ENCODE measurements around the gene HPS4. TPM values are rescaled to one million over a fixed set of nuclear protein-coding genes. Genes with fewer than 3 reads are reported as not detected.

The HPS4 gene
- total RNA-seq, 2 experiments from 2014 or later: 32.0 to 35.3 TPM

DNA sequence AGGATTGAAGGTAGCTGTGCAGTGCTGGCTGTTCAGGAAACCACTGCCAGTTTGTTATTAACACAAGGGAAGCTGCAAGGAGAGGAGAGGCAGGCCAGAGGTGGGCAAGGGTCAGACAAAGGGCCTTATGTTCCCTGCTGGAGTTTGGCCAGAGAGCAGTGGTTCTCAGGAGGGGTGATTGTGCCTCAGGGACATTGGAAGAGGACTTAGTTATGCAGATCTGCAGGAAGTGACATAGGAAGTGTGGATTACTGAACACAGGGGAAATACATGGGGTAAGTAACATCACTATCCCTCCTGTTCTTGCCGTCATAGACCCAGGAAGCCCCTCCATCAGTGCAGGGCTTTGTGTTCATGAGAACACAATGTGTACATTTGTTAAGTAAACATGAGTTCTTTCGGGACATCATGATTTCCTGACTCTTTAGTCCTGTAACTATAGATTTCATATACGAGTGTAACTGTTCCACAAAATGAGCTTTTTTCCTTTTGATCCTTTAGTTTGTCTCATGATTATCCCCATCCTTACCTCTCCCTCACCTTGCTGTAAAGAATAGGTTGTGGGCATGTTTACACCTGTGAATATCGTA, 6.0 kb upstream of the HPS4 start:
- ChIA-PET POLR2A (no interaction called here), CTCF (no interaction called here)
- Mint-ChIP-seq H3K36me3 (ENCODE audit: low read depth) (peaks cover 47% of the 10 kb centered on the region), H3K27ac (no peak overlapping the region), H3K4me1 (peaks cover 30% of the 10 kb centered on the region), H3K4me3 (no peak overlapping the region), H3K9me3 (no peaks in the 10 kb centered on the region), H3K27me3 (no peaks in the 10 kb centered on the region)
- DNase-seq: no peak

DNA sequence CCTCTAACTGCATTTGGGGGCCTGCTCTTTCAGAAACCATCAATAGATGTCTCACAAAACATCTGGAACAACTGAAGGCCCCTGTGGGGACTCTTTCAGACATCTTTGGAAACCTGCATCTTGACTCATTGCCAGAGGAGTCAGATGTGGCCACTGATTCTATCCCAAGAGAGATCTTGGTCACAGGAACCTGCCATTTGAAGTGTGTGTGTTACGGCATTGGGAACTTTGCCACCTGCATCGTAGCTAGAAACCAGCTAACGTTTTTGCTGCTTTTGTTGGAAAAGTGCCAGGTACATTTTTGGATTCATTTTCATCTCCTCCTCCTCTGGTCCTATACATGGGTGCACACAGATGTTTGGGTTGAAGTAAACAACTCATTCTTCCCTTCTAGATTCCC, 4.4 kb upstream of the HPS4 start:
- peaks cover 26% of the 10 kb centered on the region for H3K4me1 Mint-ChIP-seq
- ChIA-PET CTCF (interaction anchor here (1.5 kb wide), 1 partner anchor 14 kb away, joined by 4 read pairs; no protein-coding TSS in a partner anchor), POLR2A (no interaction called here)
- peaks cover 34% of the 10 kb centered on the region for H3K36me3 Mint-ChIP-seq (ENCODE audit: low read depth)
- H3K4me3 Mint-ChIP-seq: no peak overlapping the region
- no peaks in the 10 kb centered on the region for H3K9me3 Mint-ChIP-seq
- DNase-seq: no peak
- H3K27ac Mint-ChIP-seq: no peak overlapping the region
- no peaks in the 10 kb centered on the region for H3K27me3 Mint-ChIP-seq

DNA sequence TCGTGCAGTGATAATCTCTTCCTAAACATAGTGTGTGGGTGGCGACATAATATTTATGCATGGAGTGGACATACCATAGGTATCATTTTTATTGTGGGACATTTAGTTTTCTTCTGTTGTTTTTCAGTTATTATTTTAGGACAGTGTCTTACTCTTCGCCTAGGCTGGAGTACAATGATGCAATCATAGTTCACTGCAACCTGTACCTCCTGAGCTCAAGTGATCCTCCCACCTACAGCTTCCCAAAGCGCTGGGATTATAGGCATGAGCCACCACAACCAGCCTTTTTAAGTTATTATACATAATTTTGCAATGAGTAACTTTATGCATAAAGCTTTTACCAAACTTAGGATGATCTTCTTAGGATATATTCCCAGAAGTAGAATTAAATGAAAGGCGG, 2.8 kb upstream of the HPS4 start:
- no peaks in the 10 kb centered on the region for H3K27me3 Mint-ChIP-seq
- POLR2A ChIA-PET: no interaction called here
- peaks cover 42% of the 10 kb centered on the region for H3K4me1 Mint-ChIP-seq
- DNase-seq: no peak
- peaks cover 25% of the 10 kb centered on the region for H3K36me3 Mint-ChIP-seq (ENCODE audit: low read depth)
- H3K9me3 Mint-ChIP-seq: no peaks in the 10 kb centered on the region
- H3K27ac Mint-ChIP-seq: peak overlapping the region; percentile 10
- H3K4me3 Mint-ChIP-seq: no peak overlapping the region
- CTCF ChIA-PET: no interaction called here

DNA sequence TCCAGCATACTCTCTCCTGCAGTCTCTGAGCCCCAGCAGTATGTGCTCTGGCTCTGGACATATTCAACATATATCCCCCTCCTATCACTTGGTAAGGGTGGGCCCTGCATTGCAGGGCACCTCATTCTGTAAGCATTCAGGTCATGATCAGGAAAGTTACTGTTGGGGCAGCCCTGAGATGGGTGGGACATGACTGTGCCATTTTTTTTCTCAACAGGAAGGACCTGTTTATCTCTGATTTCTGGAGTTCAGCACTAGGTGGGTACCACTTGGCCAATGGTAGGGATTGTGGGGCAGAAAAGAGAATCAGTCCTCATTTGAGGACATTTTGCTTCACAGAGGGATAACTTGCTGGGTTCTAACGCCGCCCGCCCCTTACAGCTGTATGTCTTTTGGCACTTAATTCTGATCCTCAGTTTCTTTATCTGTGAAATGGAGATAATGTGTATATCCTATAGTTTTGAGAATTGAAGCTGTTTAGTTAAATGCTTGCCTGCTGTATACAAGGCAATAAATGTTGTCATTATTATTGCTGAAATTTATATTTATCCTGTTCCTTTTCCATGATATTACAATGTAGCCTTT, 2.3 kb upstream of the HPS4 start:
- DNase-seq: no peak
- H3K36me3 Mint-ChIP-seq (ENCODE audit: low read depth): peaks cover 25% of the 10 kb centered on the region
- CTCF ChIA-PET: no interaction called here
- POLR2A ChIA-PET: no interaction called here
- no peaks in the 10 kb centered on the region for H3K9me3 Mint-ChIP-seq
- H3K27me3 Mint-ChIP-seq: no peaks in the 10 kb centered on the region
- peak overlapping the region; percentile 10 for H3K27ac Mint-ChIP-seq
- peaks cover 47% of the 10 kb centered on the region for H3K4me1 Mint-ChIP-seq
- H3K4me3 Mint-ChIP-seq: peak overlapping the region; percentile 53

DNA sequence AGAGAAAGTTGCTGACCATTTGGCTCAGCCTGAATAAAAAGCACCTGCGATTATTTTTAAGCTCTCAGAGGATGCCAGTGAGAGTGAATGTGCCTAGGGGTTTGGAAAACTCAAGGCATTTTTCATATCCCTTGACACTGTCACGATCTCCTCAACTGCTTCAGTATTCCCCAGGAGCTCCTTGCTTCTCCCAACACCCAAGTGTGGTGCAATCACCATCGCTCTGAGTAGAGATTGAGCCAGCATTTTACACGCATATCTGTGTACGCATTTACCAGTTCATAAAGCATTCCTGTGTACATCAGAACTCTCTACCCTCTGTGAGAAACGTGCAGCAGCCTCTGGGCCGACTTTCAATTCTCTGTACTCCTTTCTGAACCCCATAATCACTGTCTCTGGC, 1.4 kb upstream of the HPS4 start:
- peak overlapping the region; percentile 92 for H3K4me3 Mint-ChIP-seq
- H3K36me3 Mint-ChIP-seq (ENCODE audit: low read depth): peaks cover 22% of the 10 kb centered on the region
- no peaks in the 10 kb centered on the region for H3K9me3 Mint-ChIP-seq
- H3K4me1 Mint-ChIP-seq: peaks cover 55% of the 10 kb centered on the region
- H3K27ac Mint-ChIP-seq: peak overlapping the region; percentile 61
- ChIA-PET POLR2A (no interaction called here), CTCF (interaction anchor here (1.4 to 4.5 kb wide), 4 partner anchors 10 to 38 kb away, joined by 3 to 23 read pairs (median 4); no protein-coding TSS in a partner anchor)
- H3K27me3 Mint-ChIP-seq: no peaks in the 10 kb centered on the region
- DNase-seq: no peak

DNA sequence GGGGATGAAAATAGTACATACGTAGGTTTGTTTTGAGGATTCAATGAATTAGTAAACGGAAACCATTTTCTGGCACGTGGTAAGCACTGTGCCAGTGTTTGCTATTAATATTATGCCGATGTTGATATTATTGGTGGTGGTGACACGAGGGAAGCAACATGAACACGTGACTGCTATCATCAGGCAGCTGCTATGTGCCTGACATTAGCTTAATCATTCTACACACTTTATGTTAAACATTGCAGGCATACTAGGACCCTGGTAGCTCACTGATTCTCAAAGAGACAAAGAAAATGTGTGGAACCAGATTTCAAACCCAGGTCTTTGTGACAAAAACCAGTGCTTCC, 750 bp upstream of the HPS4 start:
- peak overlapping the region; percentile 97 for H3K27ac Mint-ChIP-seq
- ChIA-PET POLR2A (interaction anchor here (0.7 kb wide), 1 partner anchor 15 kb away, joined by 7 read pairs; no protein-coding TSS in a partner anchor), CTCF (interaction anchor here (1.4 to 4.5 kb wide), 4 partner anchors 10 to 38 kb away, joined by 3 to 23 read pairs (median 4); no protein-coding TSS in a partner anchor)
- no peak for DNase-seq
- H3K27me3 Mint-ChIP-seq: no peaks in the 10 kb centered on the region
- peaks cover 61% of the 10 kb centered on the region for H3K4me1 Mint-ChIP-seq
- no peaks in the 10 kb centered on the region for H3K9me3 Mint-ChIP-seq
- peak overlapping the region; percentile 92 for H3K4me3 Mint-ChIP-seq
- H3K36me3 Mint-ChIP-seq (ENCODE audit: low read depth): peaks cover 26% of the 10 kb centered on the region

DNA sequence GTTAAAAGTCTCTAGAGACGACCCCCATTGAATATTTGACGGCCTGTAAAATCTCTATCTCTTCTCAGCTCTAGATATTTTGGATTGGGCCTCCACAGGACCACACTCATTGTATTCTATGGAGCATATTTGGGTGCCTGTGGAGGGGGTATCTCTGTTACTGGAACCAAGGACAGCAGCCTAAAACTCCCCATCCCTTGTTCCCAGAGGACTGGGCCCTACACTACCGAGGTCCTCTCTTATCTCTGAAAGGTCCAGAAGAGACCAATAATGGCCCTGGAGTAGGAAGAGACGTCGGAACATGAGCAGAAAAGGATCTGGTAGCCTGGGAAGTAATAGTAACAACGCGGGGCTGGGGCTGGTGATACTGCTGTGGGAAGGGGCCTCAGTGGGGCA, 542 bp downstream of the HPS4 start:
- CTCF ChIA-PET: interaction anchor here (1.0 to 4.5 kb wide), 7 partner anchors 10 to 196 kb away, joined by 3 to 23 read pairs (median 4); no protein-coding TSS in a partner anchor
- POLR2A ChIA-PET: no interaction called here
- peaks cover 22% of the 10 kb centered on the region for H3K36me3 Mint-ChIP-seq (ENCODE audit: low read depth)
- H3K27me3 Mint-ChIP-seq: no peaks in the 10 kb centered on the region
- peak overlapping the region; percentile 97 for H3K27ac Mint-ChIP-seq
- DNase-seq: no peak
- no peaks in the 10 kb centered on the region for H3K9me3 Mint-ChIP-seq
- H3K4me1 Mint-ChIP-seq: peaks cover 69% of the 10 kb centered on the region
- peak overlapping the region; percentile 92 for H3K4me3 Mint-ChIP-seq

DNA sequence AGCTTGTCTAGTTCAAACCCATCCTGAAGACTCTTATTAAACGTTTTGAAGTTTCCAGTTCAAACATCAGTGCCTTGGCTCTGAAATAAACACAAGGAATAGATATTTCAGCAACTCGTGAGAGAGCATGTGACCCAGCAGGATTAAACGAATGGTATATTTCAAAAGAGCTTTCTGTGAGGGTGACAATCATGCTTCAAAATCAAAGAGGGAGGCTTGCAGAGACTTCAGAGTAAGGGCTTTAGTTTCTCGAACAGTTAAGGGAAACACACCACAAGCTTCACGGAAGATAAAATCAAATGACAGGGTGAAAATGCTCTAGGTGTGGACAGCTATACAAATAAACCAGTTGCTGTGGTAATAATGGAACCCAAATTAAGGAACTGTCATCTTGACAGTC, 1.4 kb downstream of the HPS4 start:
- H3K4me1 Mint-ChIP-seq: peaks cover 77% of the 10 kb centered on the region
- peak overlapping the region; percentile 97 for H3K27ac Mint-ChIP-seq
- CTCF ChIA-PET: interaction anchor here (0.8 to 4.5 kb wide), 6 partner anchors 9 to 192 kb away, joined by 3 to 23 read pairs (median 4); no protein-coding TSS in a partner anchor
- DNase-seq: no peak
- H3K9me3 Mint-ChIP-seq: no peaks in the 10 kb centered on the region
- POLR2A ChIA-PET: no interaction called here
- H3K27me3 Mint-ChIP-seq: no peaks in the 10 kb centered on the region
- peak overlapping the region; percentile 92 for H3K4me3 Mint-ChIP-seq
- peaks cover 24% of the 10 kb centered on the region for H3K36me3 Mint-ChIP-seq (ENCODE audit: low read depth)

DNA sequence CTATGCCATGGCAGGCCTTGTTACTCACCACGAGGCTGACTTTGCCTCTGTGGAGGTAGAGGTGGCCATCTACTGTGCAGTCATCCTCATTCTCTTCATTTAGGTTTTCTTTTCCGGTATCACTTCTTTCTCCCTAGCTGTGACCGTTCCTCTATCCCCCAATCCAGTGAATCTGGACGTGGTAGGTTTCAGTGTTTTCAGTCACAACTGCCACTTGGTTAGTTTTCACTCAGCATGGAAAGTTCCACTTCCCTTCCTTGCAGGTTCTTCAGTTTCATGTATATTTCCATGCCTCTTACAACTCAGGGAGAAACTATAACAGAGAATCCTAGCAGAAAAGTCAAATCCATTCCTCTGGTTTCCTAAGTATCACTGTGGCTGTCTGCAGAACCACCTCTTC, 1.9 kb downstream of the HPS4 start:
- DNase-seq: no peak
- Mint-ChIP-seq H3K9me3 (no peaks in the 10 kb centered on the region), H3K4me1 (peaks cover 82% of the 10 kb centered on the region), H3K27ac (peak overlapping the region; percentile 97), H3K36me3 (ENCODE audit: low read depth) (peaks cover 24% of the 10 kb centered on the region), H3K27me3 (no peaks in the 10 kb centered on the region), H3K4me3 (peak overlapping the region; percentile 92)
- CTCF ChIA-PET: interaction anchor here (0.7 to 4.5 kb wide), 8 partner anchors 8 to 192 kb away, joined by 3 to 23 read pairs (median 3); no protein-coding TSS in a partner anchor
- POLR2A ChIA-PET: no interaction called here

DNA sequence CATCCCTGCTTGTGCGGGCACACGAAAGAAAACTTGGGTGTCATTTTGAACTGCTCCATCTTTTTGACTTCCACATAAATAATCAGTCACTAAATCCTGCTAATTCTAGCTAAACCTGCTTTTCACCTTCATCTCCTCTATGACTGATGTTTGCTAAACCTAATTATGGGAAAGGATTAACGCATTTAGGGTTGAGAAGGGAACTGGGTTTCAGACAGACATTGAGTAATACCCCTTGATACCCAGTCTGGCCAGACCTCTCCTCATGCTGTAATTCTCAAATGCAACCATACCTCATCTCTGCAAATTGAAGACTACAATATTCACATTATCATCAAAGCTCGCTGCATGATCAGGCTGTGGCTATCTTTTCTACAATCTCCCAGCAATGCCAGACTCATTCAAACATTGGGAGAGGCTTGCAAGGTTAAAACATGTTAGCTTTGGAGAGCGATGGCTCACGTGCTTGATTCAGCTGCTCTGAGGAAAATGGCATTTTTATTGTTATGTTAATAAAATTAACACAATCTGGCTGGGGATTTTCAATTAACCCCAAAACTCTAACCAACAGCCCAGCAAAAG, 2.4 kb downstream of the HPS4 start:
- Mint-ChIP-seq H3K27me3 (no peaks in the 10 kb centered on the region), H3K4me1 (peaks cover 82% of the 10 kb centered on the region), H3K9me3 (no peaks in the 10 kb centered on the region), H3K27ac (peak overlapping the region; percentile 97), H3K36me3 (ENCODE audit: low read depth) (peaks cover 24% of the 10 kb centered on the region), H3K4me3 (peak overlapping the region; percentile 6)
- no peak for DNase-seq
- CTCF ChIA-PET: interaction anchor here (0.7 to 4.5 kb wide), 7 partner anchors 8 to 193 kb away, joined by 3 to 23 read pairs (median 3); no protein-coding TSS in a partner anchor
- POLR2A ChIA-PET: no interaction called here

DNA sequence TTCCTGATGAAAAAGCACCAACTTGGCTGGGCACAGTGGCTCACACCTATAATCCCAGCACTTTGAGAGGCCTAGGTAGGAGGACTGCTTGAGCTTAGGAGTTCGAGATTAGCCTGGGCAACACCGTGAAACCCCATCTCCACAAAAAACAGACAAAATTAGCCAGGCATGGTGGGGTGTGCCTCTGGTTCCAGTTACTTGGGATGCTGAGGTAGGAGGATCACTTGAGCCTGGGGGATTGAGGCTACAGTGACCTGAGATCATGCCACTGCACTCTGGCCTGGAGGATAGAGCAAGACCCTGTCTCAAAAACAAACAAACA, 3.0 kb downstream of the HPS4 start:
- Mint-ChIP-seq H3K27ac (peak overlapping the region; percentile 88), H3K36me3 (ENCODE audit: low read depth) (peaks cover 24% of the 10 kb centered on the region), H3K4me3 (peak overlapping the region; percentile 24), H3K27me3 (no peaks in the 10 kb centered on the region), H3K9me3 (no peaks in the 10 kb centered on the region), H3K4me1 (peaks cover 76% of the 10 kb centered on the region)
- CTCF ChIA-PET: interaction anchor here (1.2 kb wide), 2 partner anchors 10 to 192 kb away, joined by 3 to 4 read pairs; no protein-coding TSS in a partner anchor
- no peak for DNase-seq
- POLR2A ChIA-PET: no interaction called here

DNA sequence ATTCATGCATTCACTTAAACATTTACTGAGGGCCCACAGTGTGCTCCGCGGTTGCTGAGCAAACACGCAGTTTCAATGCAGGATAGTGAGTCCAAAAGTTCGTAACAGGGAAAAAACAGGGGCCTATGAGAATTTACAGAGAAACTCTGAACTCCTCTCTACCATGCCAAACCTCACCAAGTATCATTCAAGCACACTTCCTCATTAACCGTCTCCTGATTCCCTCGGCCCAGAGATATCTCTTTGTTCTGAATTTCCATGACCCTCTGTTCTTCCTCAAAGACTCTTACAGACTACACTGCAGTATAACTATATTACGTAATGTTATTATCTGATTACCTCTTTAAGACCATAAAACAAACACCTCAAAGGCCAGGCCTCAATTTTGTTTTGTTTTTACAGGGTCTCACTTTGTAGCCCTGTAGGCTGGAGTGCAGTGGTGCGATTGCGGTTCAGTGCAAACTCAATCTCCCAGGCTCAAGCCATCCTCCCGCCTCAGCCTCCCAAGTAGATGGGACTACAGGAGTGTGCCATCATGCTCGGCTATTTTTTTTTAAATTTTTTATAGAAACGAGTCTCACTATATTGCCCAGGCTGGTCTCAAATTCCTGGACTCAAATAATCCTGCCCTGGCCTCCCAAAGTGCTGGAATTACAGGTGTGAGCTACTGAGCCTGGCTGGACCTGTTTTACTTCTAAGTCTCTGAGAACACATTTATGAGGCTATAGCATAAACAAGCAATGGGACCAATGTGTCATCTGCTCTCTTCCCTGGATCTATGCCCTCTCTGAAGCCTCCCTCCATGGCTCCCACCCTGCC, 3.6 kb downstream of the HPS4 start:
- no peaks in the 10 kb centered on the region for H3K27me3 Mint-ChIP-seq
- POLR2A ChIA-PET: interaction anchor here (0.7 kb wide), 1 partner anchor 49 kb away, joined by 3 read pairs; no protein-coding TSS in a partner anchor
- CTCF ChIA-PET: interaction anchor here (0.6 to 1.6 kb wide), 4 partner anchors 9 to 45 kb away, joined by 3 to 5 read pairs (median 4); no protein-coding TSS in a partner anchor
- peak overlapping the region; percentile 88 for H3K27ac Mint-ChIP-seq
- H3K4me3 Mint-ChIP-seq: peak overlapping the region; percentile 63
- H3K9me3 Mint-ChIP-seq: no peaks in the 10 kb centered on the region
- peaks cover 71% of the 10 kb centered on the region for H3K4me1 Mint-ChIP-seq
- peaks cover 24% of the 10 kb centered on the region for H3K36me3 Mint-ChIP-seq (ENCODE audit: low read depth)
- DNase-seq: no peak
